Neural cell (in vitro differentiated cells): Measurements from ENCODE around the gene UACA.

Source experiments
- EP300 ChIP-seq: fragments of 450-650 bp; conservative IDR thresholded peaks from 2 replicates; pipeline ENCODE4 v1.6.1; 2014; ENCODE audit warnings: antibody characterized with exemption, mild to moderate bottlenecking, moderate library complexity; ENCODE audit not compliant: poor library complexity, severe bottlenecking
- EZH2 ChIP-seq: fragments of 200-600, 300-800 bp; shearing (Covaris generic), sonication (generic); IDR thresholded peaks from 2 replicates; pipeline ENCODE4 v1.6.1; 2014; ENCODE audit warnings: antibody characterized with exemption, low read length, borderline replicate concordance, mild to moderate bottlenecking; ENCODE audit not compliant: insufficient read depth, poor library complexity, severe bottlenecking
- POLR2AphosphoS5 ChIP-seq: IDR thresholded peaks from 2 replicates; pipeline ENCODE4 v1.6.1; 2012
- REST ChIP-seq: IDR thresholded peaks from 2 replicates; pipeline ENCODE4 v1.6.1; 2012; ENCODE audit warnings: borderline replicate concordance
- TF ChIP-seq, protein P1 (sequence below): fragments of 450-650 bp; IDR thresholded peaks from 2 replicates; pipeline ENCODE4 v1.5.1; 2014; ENCODE audit warnings: antibody characterized with exemption, mild to moderate bottlenecking, moderate library complexity; ENCODE audit not compliant: poor library complexity, severe bottlenecking

DNA sequence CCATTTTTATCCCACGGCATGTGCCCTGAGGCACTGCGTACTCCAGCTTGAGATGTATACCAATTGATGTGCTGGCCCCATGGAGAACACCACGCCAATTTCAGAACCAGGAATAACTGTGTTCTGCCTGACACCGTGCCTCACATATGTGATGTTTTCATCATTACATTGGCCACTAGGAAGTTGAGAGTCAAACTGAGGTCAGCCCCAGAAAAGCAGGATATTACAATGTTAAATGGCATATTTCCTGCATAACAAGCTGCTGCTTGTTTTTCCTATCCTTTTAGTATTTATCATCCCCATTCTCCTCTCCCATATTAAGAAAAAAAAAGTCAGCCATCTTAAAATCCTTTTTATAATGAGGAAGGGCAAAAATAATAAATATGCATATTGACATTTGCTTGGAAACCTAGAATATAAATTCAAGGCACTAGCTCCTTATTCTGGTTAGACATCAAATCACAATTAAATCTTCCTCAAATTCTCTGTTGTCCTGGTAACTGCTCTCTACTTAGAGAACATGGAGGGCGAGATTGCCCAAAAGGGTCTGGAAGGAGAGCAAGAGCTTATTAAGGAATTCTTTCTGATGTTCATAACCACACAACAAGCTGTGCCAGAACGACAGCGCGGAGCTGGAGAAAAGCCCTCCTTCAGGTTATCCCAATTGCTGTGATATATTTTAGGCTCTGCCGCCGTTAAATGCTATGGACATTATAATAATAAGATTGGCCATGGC lies 112.6 kb downstream of the UACA start:
- TF ChIP-seq, protein P1, sequence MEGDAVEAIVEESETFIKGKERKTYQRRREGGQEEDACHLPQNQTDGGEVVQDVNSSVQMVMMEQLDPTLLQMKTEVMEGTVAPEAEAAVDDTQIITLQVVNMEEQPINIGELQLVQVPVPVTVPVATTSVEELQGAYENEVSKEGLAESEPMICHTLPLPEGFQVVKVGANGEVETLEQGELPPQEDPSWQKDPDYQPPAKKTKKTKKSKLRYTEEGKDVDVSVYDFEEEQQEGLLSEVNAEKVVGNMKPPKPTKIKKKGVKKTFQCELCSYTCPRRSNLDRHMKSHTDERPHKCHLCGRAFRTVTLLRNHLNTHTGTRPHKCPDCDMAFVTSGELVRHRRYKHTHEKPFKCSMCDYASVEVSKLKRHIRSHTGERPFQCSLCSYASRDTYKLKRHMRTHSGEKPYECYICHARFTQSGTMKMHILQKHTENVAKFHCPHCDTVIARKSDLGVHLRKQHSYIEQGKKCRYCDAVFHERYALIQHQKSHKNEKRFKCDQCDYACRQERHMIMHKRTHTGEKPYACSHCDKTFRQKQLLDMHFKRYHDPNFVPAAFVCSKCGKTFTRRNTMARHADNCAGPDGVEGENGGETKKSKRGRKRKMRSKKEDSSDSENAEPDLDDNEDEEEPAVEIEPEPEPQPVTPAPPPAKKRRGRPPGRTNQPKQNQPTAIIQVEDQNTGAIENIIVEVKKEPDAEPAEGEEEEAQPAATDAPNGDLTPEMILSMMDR = no peak
- TF ChIP-seq POLR2AphosphoS5 (no peak), EP300 (no peak), REST (no peak), EZH2 (no peak)
